NCI-H187 treated with DMSO at 0.1 percent for 48 hours (cell line): Measurements from ENCODE around the gene TMEM223.
"Not testable (repeated sequence)": the region's sequence is repeated elsewhere in the genome, so short reads cannot be mapped to it uniquely, and the experiment has no call there.

ENCODE experiments used
- DNase-seq: peaks from one replicate; lab custom pipeline; 2025; lab: John Stamatoyannopoulos, UW

The TMEM223 gene

GRCh38 chr11:62752994-62753735 lies 38.6 kb downstream of the TMEM223 start:
- no peak for DNase-seq

GRCh38 chr11:62752177-62752785 lies 39.5 kb downstream of the TMEM223 start:
- no peak for DNase-seq

- DNase-seq, result not testable (repeated sequence)
Observed at GRCh38 chr11:62749931-62750330, 41.9 kb downstream of the TMEM223 start.

GRCh38 chr11:62747475-62748160 lies 44.2 kb downstream of the TMEM223 start:
- no peak for DNase-seq
